Mesendoderm (in vitro differentiated cells): ENCODE data around the gene MALAT1.

ENCODE experiments used
- DNase-seq: peaks from one replicate; pipeline ENCODE4 v3.0.0; 2013
- H2AK5ac ChIP-seq: 2 replicates; pipeline ENCODE4 v1.6.1; 2013; ENCODE audit warnings: low read length, inconsistent platforms
- H2BK120ac ChIP-seq: 2 replicates; pipeline ENCODE4 v1.6.1; 2013; ENCODE audit warnings: low read depth, mild to moderate bottlenecking, low read length, moderate library complexity, mixed read lengths
- H2BK15ac ChIP-seq: replicated peaks from 2 replicates; pipeline ENCODE4 v1.6.1; 2013; ENCODE audit warnings: low read depth, mild to moderate bottlenecking, moderate library complexity
- H2BK5ac ChIP-seq: 2 replicates; pipeline ENCODE4 v1.6.1; 2013; ENCODE audit warnings: low read length, inconsistent platforms
- H3K18ac ChIP-seq: 2 replicates; pipeline ENCODE4 v1.6.1; 2013; ENCODE audit warnings: mild to moderate bottlenecking, low read length, mixed read lengths
- H3K23ac ChIP-seq: one replicate; pipeline ENCODE4 v1.6.1; 2013; ENCODE audit warnings: low read length
- H3K27ac ChIP-seq: 2 replicates; pipeline ENCODE4 v1.5.1; 2013; ENCODE audit warnings: low read depth, mild to moderate bottlenecking, inconsistent platforms, low read length, moderate library complexity
- H3K27me3 ChIP-seq: 2 replicates; pipeline ENCODE4 v1.6.1; 2013; ENCODE audit warnings: low read length, control low read depth, mild to moderate bottlenecking, inconsistent platforms; ENCODE audit not compliant: insufficient read depth, poor library complexity
- H3K36me3 ChIP-seq: 2 replicates; pipeline ENCODE4 v1.6.1; 2013; ENCODE audit warnings: low read length, inconsistent platforms; ENCODE audit not compliant: control insufficient read depth, insufficient read depth
- H3K4ac ChIP-seq: one replicate; pipeline ENCODE4 v1.6.1; 2013; ENCODE audit warnings: low read depth, mild to moderate bottlenecking, low read length, moderate library complexity
- H3K4me1 ChIP-seq: 2 replicates; pipeline ENCODE4 v1.6.1; 2013; ENCODE audit warnings: low read depth, low read length, inconsistent platforms; ENCODE audit not compliant: control insufficient read depth
- H3K4me2 ChIP-seq: 2 replicates; pipeline ENCODE4 v1.6.1; 2013; ENCODE audit warnings: low read length
- H3K4me3 ChIP-seq: 2 replicates; pipeline ENCODE4 v1.5.1; 2013; ENCODE audit warnings: mild to moderate bottlenecking, low read length
- H3K56ac ChIP-seq: one replicate; pipeline ENCODE4 v1.6.1; 2013; ENCODE audit warnings: low read length
- H3K79me1 ChIP-seq: 2 replicates; pipeline ENCODE4 v1.6.1; 2013; ENCODE audit warnings: low read length, inconsistent platforms
- H3K79me2 ChIP-seq: 2 replicates; pipeline ENCODE4 v1.6.1; 2013; ENCODE audit warnings: mild to moderate bottlenecking, low read length; ENCODE audit not compliant: control insufficient read depth, insufficient read depth
- H3K9ac ChIP-seq: 2 replicates; pipeline ENCODE4 v1.6.1; 2013; ENCODE audit warnings: low read length, inconsistent platforms
- H4K5ac ChIP-seq: one replicate; pipeline ENCODE4 v1.6.1; 2013; ENCODE audit warnings: low read length
- H4K8ac ChIP-seq: one replicate; pipeline ENCODE4 v1.6.1; 2013; ENCODE audit warnings: low read depth, mild to moderate bottlenecking, control low read depth, low read length, moderate library complexity
- WGBS: extraction: QIAGEN DNeasy Blood & Tissue Kit; methylation state at CpG from one replicate; pipeline ENCODE4 v1.1.7; 2013; ENCODE audit warnings: low lambda C conversion rate, missing lambda C conversion rate; ENCODE audit not compliant: insufficient coverage; ENCODE audit errors: extremely low coverage; 5-methylcytosine and 5-hydroxymethylcytosine counted together

Gene MALAT1

GRCh38 chr11:65542738-65543390 is 44.0 kb downstream of the MALAT1 start:
- no peak overlapping the region for H3K4me2 ChIP-seq
- no peak overlapping the region for H3K56ac ChIP-seq
- H2BK5ac ChIP-seq = no peak overlapping the region
- no peak overlapping the region for H3K27ac ChIP-seq
- no peak overlapping the region for H3K9ac ChIP-seq
- no peak overlapping the region for H4K8ac ChIP-seq
- no peaks in the 10 kb centered on the region for H3K36me3 ChIP-seq
- H2BK120ac ChIP-seq = no peak overlapping the region
- H3K79me1 ChIP-seq = no peaks in the 10 kb centered on the region
- H3K18ac ChIP-seq = no peak overlapping the region
- no peak for DNase-seq
- H4K5ac ChIP-seq = no peak overlapping the region
- peaks cover 3% of the 10 kb centered on the region for H3K4me1 ChIP-seq
- H3K4me3 ChIP-seq = no peak overlapping the region
- H3K79me2 ChIP-seq = no peaks in the 10 kb centered on the region
- H3K23ac ChIP-seq = no peak overlapping the region
- no peak overlapping the region for H2BK15ac ChIP-seq
- WGBS = no CpG with 5 or more reads among the region's 3 CpGs
- H3K4ac ChIP-seq = no peak overlapping the region
- H2AK5ac ChIP-seq = no peak overlapping the region
- H3K27me3 ChIP-seq = peaks cover 3% of the 10 kb centered on the region

- no peak overlapping the region for H3K9ac ChIP-seq
These were observed 47.0 kb downstream of the MALAT1 start for GRCh38 chr11:65545853-65546216.

GRCh38 chr11:65546217-65546958 is 47.5 kb downstream of the MALAT1 start:
- no peak overlapping the region for H3K4ac ChIP-seq
- peaks cover 3% of the 10 kb centered on the region for H3K27me3 ChIP-seq
- no peak overlapping the region for H3K23ac ChIP-seq
- H2AK5ac ChIP-seq = no peak overlapping the region
- no peak overlapping the region for H4K8ac ChIP-seq
- DNase-seq = peak; percentile 89
- H3K36me3 ChIP-seq = no peaks in the 10 kb centered on the region
- H4K5ac ChIP-seq = no peak overlapping the region
- WGBS = no CpG with 5 or more reads among the region's 64 CpGs
- H3K56ac ChIP-seq = no peak overlapping the region
- H2BK5ac ChIP-seq = no peak overlapping the region
- H2BK15ac ChIP-seq = no peak overlapping the region
- H3K4me2 ChIP-seq = peak overlapping the region; percentile 80
- H3K4me1 ChIP-seq = no peaks in the 10 kb centered on the region
- H3K18ac ChIP-seq = no peak overlapping the region
- no peaks in the 10 kb centered on the region for H3K79me2 ChIP-seq
- H3K27ac ChIP-seq = no peak overlapping the region
- H3K79me1 ChIP-seq = no peaks in the 10 kb centered on the region
- no peak overlapping the region for H3K9ac ChIP-seq
- H3K4me3 ChIP-seq = no peak overlapping the region
- no peak overlapping the region for H2BK120ac ChIP-seq

More at GRCh38 chr11:65545853-65546216, 47.0 kb downstream of the MALAT1 start:
- Histone ChIP-seq H2BK5ac (no peak overlapping the region), H3K79me1 (no peaks in the 10 kb centered on the region), H2BK15ac (no peak overlapping the region), H3K4me3 (no peak overlapping the region), H3K56ac (no peak overlapping the region), H3K4me1 (no peaks in the 10 kb centered on the region), H3K27me3 (peaks cover 3% of the 10 kb centered on the region), H3K27ac (no peak overlapping the region), H2BK120ac (no peak overlapping the region), H3K4me2 (no peak overlapping the region), H4K5ac (no peak overlapping the region), H3K18ac (no peak overlapping the region), H3K23ac (no peak overlapping the region), H3K36me3 (no peaks in the 10 kb centered on the region), H2AK5ac (no peak overlapping the region), H4K8ac (no peak overlapping the region), H3K4ac (no peak overlapping the region), H3K79me2 (no peaks in the 10 kb centered on the region)
- no CpG with 5 or more reads among the region's 4 CpGs for WGBS
- DNase-seq = no peak

GRCh38 chr11:65547446-65548125 is 48.7 kb downstream of the MALAT1 start:
- Histone ChIP-seq H3K23ac (no peak overlapping the region), H2AK5ac (no peak overlapping the region), H3K27me3 (peaks cover 3% of the 10 kb centered on the region), H3K4me1 (no peaks in the 10 kb centered on the region), H3K79me2 (no peaks in the 10 kb centered on the region), H3K36me3 (no peaks in the 10 kb centered on the region), H3K4ac (no peak overlapping the region), H2BK15ac (no peak overlapping the region), H3K18ac (no peak overlapping the region), H4K5ac (no peak overlapping the region), H3K4me3 (no peak overlapping the region), H2BK5ac (no peak overlapping the region), H3K56ac (peak overlapping the region; percentile 15), H3K79me1 (no peaks in the 10 kb centered on the region), H3K4me2 (no peak overlapping the region), H3K9ac (no peak overlapping the region), H4K8ac (no peak overlapping the region), H2BK120ac (no peak overlapping the region), H3K27ac (no peak overlapping the region)
- WGBS = no CpG with 5 or more reads among the region's 52 CpGs
- no peak for DNase-seq

DNA sequence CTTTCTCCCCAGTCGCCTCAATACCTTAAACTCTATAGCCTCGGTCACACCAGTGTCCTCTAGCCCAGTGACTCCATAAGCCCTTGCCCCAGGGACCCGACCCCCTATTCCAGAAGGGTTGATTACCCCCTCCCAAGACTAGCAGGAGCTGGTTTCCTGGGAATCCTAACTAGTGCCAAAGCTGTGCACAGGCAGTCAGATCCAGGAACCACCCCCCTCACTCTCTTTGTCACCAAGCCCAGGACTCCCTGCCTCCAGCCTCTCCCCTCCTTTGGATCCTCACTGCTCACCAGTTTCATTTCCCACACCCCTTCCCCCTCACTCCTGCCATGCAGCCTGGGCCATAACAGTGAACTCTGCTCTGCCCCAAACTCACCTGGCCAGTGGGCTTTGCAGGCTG is 49.5 kb downstream of the MALAT1 start:
- WGBS = no CpG with 5 or more reads among the region's 3 CpGs
- peaks cover 3% of the 10 kb centered on the region for H3K27me3 ChIP-seq
- H3K23ac ChIP-seq = no peak overlapping the region
- no peak overlapping the region for H3K4me3 ChIP-seq
- no peak overlapping the region for H3K4me2 ChIP-seq
- no peak overlapping the region for H2AK5ac ChIP-seq
- no peaks in the 10 kb centered on the region for H3K79me1 ChIP-seq
- H3K79me2 ChIP-seq = no peaks in the 10 kb centered on the region
- H3K9ac ChIP-seq = no peak overlapping the region
- no peak overlapping the region for H2BK120ac ChIP-seq
- no peaks in the 10 kb centered on the region for H3K4me1 ChIP-seq
- no peak overlapping the region for H2BK15ac ChIP-seq
- H3K56ac ChIP-seq = no peak overlapping the region
- H4K8ac ChIP-seq = no peak overlapping the region
- no peak for DNase-seq
- no peak overlapping the region for H3K18ac ChIP-seq
- H4K5ac ChIP-seq = no peak overlapping the region
- H3K27ac ChIP-seq = no peak overlapping the region
- no peak overlapping the region for H2BK5ac ChIP-seq
- H3K36me3 ChIP-seq = no peaks in the 10 kb centered on the region
- H3K4ac ChIP-seq = no peak overlapping the region
